ENCODE measurements around the gene KRT72.
"Not testable (repeated sequence)": the region's sequence is repeated elsewhere in the genome, so short reads cannot be mapped to it uniquely, and the experiment has no call there.

Gene KRT72

DNA sequence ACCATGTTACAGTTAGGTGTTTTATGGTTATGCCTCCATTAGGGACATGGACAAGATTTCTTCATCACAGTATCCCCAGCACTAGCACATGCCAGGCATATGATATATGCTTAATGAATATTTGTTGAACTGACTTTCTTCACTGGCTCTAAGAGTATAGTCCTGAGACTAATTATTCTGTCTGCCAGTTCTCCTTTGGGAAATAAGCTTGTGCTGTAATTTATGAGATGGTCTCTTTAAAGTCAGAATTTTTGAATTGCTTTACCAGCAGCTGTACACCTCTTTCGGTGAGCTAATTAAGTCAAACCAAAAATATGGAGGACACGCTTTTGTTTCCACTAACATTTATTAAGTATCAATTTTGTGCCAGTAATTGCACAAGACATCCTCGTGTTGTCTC, 4.8 kb upstream of the KRT72 start:
- no peak for FAIRE-seq

DNA sequence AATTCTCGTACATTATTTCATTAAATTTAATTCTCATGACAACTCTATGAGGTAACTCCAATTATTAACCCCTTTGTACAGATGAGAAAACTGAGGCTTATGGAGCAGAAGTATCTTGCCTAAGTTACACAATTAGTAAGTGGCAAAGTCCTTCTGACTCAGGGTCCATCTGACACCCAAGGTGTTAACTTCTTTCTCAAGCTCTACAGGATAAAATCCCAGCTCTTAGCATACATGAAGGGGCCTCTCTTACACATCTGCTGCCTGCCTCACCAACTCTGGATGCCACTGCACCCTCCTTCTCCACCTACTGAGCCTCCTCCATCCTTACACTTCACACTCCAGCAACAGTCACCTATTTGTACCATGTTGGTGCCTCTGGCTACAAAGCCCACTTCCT, 4.3 kb upstream of the KRT72 start:
- FAIRE-seq = no peak

DNA sequence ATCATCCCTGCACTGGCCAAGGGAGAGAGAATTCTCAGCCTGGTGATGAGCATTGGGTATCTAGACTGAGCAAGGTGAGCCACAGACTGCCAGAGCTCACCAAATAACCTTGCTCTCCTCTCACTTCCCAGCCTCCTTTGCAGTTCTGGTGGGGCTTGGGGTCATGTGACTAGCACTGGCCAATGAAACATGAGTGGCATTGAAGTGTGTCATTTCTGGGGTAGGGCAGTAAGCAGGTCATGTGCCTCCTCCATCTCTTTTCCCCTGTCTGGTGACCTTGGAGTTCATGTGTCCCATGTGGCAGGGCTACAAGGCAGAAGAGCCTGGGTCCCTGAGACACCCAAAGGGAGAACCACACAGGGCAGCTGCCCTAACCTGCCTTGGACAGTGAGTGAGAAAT, 3.6 kb upstream of the KRT72 start:
- FAIRE-seq = no peak

DNA sequence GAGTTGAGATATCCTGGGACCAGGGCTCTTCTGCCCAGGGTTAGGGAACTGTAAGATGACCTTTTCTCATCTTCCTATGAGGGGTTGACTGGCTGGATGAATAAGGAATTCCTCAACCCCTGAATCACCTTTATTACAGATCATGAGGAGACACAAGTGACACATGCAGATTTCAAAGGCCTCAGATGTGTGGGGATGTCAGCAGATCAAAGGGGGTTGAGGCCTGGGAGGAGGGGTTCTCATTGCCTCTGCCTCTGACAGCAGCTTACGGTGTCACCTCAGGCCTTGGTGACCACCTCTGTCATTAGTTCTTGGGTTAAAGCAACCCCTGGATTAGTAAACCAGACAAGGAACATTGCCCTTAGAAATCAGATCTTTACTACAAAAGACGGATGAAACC, 2.1 kb upstream of the KRT72 start:
- FAIRE-seq = no peak

DNA sequence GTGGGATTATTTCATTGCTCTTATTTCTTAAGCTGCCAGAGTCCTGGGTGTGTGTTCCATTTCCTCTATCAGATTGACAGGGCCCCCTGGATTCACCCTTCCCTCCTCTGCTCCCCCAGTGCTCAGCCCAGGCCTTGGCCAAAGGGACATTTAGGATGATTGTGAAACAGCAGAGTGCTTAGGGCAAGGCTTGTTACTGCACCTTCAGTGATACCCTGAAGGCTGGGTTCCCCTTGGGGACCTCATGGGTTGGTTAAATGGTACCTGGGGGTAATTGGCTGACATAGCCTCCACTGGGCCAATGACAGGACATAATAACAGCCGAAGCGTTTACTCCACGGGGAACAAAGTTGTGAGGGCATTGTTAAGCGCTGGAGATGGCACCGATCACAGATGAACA, 1.3 kb upstream of the KRT72 start:
- no peak for FAIRE-seq

DNA sequence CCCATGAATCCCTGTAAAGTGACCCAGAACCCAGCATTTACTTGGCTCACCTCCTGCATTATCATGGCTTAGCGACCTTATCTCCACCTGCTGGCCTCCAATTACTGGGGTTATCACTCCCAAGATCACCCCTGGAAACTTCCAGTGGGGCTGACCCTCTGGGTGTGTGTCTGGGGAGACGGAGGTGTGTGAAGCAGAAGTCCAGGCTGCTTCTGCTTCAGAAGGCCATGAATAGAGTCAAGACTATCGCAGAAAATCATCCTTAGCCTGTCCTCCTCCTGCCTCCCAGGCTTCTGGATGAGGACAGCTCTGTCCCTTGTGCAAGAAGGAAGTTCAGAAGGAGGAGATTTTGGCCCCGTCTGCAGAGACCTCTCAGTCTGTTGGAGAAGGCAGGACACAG, 408 bp upstream of the KRT72 start:
- no peak for FAIRE-seq

DNA sequence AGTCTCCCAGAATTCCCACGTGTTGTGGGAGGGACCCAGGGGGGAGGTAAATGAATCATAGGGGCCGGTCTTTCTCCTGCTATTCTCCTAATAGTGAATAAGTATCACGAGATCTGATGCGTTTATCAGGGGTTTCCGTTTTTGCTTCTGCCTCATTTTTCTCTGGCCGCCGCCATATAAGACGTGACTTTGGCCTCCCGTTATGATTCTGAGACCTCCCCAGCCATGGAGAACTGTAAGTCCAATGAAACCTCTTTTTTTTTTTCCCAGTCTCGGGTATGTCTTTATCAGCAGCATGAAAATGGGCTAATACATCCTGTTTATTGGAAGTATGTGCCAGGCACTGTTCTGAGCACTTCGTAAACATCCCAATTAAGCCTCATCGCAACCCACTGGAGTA, 788 bp downstream of the KRT72 start:
- FAIRE-seq = no peak

DNA sequence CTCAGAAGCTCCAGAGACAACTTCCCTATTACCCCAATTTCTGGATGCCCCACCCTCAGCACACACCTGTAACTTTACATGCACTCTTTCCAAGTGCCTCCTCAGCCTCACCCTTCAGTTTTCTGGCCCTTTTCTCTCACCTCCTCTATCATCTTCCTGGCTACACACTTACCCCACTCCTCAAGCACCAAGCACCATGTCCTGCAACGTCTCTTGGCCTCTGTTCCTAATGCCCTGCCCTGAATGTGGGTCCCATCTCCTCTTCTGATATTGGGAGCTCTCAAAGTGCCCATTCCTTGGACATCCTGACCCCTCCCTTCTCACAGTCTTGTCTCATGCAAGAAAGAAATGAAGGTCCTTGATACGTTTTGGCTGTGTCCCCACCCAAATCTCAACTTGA, 1.2 kb downstream of the KRT72 start:
- no peak for FAIRE-seq

DNA sequence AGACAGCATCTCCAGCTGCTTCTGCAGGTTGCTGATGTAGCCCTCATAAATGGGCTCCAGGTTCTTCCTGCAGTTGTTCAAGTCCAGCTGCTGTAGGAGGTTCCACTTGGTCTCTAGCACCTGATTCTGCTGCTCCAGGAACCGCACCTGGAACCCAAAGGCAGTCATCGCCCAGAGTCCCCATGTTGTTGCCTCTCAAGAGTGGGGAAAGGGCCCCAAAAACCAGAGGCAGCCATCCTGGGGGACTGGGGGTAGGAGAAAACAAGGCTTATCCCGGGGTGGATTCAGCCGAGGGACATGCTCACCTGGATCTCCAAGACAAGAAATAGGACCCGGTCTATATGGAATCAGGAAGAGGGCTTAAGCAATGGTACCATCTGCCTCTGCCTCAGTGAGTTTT, 2.3 kb downstream of the KRT72 start:
- FAIRE-seq = no peak

DNA sequence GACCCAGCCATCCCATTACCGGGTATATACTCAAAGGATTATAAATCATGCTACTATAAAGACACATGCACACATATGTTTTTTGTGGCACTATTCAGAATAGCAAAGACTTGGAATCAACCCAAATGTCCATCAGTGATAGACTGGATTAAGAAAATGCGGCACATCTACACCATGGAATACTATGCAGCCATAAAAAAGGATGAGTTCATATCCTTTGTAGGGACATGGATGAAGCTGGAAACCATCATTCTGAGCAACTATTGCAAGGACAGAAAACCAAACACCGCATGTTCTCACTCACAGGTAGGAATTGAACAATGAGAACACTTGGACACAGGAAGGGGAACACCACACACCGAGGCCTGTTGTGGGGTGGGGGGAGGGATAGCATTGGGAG, 7.0 kb downstream of the KRT72 start:
- FAIRE-seq = not testable (repeated sequence)

DNA sequence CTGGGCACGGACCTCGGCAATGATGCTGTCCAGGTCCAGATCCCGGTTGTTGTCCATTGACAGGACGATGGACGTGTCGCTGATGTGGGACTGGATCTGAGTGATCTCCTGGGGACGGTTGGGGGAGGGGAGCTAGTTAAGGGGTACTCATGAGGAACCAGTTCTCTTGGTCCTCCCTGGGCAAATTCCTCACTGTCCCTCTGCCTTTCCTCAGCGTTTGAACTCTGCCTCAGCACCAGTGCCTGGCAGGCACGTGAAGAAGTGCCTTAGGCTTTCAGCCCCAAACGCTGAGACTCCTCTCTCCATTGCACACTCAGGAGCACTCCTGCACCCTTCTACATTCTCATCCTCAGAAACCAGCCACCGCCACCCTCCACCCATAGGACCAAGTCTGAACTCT, 9.7 kb downstream of the KRT72 start:
- FAIRE-seq = no peak

DNA sequence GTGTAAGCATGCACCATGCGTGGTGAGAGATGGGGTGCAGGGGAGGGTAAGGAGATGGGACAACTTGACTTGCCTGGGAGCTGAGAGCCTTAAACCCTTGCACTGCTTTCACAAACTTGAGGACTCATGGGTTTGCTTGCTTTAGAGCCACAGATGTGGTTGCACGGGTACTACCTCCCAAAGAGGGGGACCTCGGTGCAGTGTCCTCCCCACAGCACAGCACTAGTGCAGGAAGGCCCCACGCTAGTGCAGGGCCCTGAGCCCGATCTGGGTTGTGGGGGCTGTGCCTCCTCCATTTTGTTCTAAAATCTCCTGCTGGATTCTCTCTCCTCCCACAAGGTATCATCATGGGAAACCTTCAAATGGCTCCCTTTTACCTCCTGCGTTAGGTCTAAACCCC, 11.2 kb downstream of the KRT72 start:
- no peak for FAIRE-seq

DNA sequence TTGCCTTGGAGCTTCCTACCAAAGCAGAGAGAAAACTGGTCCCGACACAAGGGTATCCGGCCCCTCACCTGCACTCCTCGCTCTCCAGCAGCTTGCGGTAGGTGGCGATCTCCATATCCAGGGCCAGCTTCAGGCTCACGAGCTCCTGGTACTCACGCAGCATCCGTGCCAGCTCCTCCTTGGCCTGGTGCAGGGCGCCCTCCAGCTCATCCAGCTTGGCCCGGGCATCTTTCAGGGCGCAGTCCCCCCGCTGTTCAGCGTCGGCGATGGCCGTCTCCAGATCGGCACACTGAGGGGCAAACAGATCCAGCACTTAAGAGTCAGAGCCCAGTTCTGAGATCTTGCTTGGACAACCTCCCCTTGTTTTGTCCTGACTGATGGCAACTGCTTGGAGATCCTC, 13.7 kb downstream of the KRT72 start:
- no peak for FAIRE-seq

DNA sequence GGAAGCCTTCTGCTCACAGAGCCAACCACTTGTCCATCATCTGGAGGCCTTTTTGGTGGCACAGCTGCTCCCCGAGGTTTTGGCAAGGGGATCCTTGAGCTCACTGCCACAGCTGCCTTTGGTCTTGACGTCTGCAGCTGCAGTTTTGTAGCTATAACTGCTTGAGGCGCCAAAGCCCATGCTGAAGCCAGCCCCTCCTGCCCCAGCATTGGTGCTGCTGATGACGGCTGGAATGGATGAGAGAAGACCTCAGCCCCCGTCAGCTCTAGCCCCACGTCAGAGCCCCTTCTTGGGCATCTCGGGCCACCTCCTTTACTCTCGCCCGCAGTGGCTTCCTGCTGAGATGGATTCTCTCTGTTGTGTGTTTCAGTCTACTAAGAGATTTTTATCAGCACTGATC, 15.3 kb downstream of the KRT72 start:
- no peak for FAIRE-seq

DNA sequence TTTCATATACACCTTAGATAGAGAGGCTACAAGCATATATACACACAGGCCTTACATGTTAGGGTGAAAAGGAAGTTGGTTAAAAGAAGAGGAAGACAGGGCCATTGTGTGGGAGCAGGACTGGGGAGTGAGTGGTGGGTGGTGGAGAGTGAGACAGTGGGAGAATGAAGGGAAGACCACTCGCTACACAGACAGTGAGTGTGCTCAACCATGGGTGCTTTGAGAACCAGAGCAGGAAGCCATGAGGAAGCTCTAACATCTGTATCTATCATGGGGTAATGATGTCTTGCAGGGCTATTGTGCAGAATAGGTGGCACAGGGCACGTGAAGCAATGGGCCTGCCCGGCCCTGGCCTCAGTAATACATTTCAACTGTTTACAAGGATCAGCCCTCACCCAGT, 16.2 kb downstream of the KRT72 start:
- no peak for FAIRE-seq

DNA sequence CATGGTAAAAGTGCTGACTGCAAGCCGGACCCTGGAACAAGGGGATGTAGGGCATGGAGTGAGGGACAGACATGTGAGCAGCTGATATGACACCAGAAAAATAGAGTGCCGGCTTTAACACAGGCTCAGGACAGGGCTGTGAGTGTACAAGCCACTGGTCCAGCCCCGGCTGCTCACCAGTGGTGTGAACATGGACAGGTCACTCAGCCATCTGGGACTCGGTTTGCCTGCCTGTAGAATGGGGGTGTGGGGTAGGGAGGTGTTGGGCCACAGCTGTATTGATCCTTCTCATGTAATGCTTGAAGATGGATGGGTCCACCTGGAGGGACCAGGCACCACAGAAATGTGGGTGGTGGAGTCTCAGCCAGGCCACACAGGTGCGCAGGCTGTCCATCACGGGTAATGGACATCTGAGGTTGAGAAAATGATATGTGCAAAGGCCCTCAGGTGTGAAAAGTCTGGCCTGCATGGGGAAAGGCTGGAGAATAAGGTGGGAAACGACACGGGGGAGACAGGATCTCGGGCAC, 17.0 kb downstream of the KRT72 start:
- no peak for FAIRE-seq

DNA sequence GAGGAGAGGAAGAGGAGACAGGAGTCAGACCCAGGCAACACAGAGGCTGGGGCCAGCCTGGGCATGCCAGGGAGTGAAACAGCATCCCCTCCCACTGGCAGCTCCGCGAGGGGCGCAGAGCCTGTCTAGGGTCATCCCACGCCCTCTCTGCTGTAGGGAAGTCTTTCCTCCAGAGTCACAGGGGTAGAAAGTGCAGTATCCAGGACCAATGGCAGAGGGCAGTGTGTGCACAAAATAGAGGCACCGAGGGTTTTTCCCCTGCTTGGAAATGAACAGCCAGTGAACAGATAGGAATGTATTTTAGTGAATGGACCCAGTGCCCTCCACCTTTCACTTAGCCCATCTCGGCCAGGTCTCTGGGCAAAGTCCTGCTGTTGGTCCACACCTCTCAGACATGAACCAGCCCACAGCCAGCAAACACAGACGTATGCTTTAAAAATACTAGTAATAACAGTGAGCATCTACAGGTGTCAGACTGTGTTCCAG, 18.2 kb downstream of the KRT72 start:
- no peak for FAIRE-seq

DNA sequence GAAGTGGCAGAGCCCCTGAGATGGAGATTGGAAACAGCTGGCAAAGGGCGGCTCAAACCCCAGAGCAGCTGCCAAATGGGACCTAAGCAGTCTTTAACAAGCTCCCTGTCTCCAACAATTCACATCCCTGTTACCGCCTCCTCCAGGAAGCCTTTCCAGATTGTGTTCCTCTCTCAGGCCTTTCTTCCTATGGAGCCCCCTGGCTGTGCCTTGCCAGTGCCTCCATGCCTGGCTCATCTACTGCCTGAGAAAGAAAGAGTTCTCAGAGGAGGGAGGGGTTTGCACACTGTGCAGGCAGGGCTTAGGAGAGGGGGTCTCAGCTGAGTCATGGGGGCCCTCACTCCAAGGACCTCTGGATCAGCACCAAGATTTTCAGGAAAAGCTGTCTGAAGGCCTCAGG, 18.8 kb downstream of the KRT72 start:
- FAIRE-seq = no peak

DNA sequence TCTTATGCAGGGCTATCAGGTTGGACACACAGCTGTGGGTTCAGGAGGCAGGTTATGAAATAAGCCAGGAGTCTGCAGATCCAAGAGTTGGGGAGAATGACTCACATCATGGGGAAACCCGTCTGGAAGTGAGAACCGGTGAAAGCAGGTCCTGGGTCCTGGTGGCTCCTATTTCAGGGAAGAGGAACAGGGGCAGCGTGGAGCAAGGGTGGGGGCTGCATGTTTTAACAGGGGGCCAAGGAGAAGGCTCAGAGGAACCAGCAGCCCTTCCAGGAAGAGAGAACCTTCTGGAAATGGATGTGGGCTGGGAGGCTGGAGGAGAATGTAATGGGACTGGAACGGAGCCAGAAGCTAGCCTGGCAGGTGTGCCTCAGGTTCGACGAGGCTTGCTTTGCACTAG, 19.8 kb downstream of the KRT72 start:
- FAIRE-seq = no peak

DNA sequence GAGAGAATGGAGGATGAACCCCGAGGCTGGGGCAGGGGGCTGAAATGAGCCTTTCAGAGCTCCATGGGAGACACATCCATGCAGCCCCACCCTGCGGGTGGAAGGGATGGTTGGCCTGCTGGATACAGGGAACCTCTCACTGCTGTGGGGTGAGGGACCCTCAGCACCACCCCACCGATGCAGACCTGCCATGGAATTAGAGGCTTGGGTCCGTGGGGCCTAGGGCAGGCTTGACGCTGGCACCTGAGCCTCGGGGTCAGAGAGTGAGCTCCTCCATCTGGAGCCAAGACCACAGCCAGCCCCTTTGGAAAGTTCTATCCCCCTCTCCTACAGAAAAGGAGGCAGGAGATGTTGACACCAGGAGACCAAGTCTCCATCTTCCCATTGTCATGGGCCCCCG, 20.2 kb downstream of the KRT72 start:
- no peak for FAIRE-seq

DNA sequence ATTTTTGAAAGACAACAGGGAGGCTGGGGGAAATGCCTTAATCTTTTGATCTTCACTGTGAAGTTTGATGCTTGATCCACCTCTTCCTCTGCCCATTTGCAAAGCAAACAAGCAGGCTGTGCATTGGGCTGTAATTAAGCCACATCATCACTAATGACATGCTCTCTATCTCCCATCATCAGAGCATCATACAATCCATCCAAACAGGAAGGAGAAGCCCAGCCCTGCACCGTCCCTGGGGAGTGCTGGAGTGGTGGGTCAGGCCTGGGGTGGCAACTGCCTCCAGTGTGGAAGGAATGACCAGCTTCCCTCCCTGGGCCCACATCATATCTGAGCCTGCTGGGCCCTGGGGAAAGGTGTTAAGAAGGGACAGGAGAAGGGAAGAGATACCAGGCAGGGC, 20.8 kb downstream of the KRT72 start:
- FAIRE-seq = no peak

DNA sequence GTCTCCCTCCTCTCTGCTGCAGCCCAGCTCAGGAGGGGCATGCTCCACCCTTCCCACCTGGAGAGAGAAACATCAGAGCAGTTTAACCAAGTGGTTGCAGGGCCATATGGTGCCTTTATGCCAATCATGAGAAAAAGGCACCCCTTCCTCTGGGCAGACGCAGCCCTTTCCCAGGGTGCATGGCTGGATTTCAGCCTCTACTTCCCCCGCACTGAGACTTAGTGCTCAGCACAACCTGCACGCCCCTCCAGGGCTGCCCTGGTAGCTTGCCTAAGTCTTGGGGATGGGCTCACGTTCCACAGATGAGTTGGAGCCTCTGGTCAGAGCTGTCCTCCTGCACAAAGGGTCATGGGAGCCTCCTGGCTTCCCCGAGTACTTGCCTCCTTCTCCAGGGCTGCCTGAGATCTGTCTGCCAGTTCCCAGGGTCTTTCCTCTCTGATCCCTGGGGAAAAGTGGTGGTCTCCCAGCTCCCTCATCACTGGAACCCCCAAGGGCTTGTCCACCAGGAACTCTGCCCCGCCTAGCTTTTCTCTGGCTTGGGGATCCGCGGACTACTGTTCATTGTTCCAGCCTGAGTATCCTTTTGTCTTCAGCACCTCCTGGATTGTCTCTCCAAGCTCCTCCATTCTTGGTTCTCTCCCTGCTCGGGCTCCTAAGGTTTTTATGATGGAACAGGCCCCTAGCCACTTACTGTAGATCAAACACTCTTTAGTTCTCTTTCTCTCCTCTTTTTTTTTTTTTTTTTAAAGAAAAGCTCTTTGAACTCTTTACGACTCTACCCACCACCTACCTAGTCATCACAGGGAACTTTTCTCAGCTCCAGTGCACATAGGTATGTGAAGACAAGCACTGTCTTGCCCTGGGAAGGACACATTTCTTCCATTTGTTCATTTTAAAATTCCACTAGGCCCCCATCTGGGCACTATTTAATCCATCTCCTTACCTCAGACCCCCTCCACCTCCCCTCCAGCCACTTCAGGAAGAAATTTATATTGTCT, 21.5 kb downstream of the KRT72 start:
- FAIRE-seq = no peak

DNA sequence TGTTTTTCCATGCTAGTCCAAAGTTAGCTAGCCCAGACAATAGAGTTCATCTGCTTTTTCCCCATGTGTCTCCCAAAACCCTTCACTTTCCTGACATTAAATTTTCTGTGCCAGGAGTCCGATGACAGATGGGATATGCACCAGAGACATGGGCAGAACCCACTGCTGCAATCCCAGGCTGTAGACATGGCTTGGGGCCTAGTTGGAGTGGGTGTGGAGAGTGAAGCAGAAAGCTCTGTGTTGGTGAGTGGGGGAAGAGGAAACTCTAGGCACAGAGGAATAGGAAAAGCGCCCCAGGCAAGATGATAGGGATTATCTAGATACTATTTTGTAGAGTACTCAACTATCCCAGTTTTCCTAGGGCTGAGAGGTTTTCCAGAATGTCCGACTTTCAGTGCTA, 22.8 kb downstream of the KRT72 start:
- no peak for FAIRE-seq

DNA sequence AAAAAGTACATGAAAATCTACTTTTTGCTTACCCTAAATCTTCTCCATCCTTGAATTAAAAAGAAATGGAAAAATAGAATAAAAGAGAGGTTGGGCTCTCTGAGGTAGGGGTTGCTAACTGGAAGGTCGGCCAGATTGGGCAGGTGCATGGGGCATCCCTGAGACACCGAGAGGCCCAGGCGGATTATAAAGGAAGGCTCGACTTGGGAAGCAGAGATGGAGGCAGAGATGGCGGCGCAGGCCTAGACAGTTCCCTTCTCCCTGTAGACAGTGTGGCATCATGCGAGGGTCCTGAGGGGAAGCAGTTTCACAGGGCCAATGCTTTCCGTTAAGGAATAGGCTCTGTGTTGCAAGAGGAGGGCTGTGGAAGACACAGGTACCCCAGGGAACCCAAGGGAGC, 23.9 kb downstream of the KRT72 start:
- no peak for FAIRE-seq

DNA sequence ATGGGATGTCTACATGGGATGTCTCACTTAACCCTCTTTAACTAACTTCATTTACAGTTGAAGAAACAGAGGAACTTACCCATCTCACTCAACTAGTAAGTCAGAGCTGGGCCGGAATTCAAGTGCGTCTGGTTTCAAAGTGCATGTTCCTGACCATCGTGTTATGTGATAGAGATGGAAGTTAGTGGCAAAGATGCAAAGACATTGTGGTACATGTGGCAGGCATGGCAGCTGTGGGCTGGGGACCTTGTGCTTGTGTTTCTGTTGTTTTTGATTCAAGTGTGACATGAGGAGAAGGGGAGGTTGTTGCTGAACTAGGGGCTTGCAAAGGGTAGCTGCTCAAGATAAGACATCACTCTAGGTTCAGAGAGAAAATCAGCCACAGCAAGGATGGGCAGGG, 25.3 kb downstream of the KRT72 start:
- no peak for FAIRE-seq

Data from islet of Langerhans (tissue), 1 donor.